ENCODE results near the gene ARL15. TPM values are rescaled to one million over a fixed set of nuclear protein-coding genes. Genes with fewer than 3 reads are reported as not detected.

ARL15 gene
- total and polyA plus RNA-seq, 2 donors (not counting 3 experiments of a cell fraction or from before 2014, with no cell fraction given), result 11.9 to 24.4 TPM

DNA sequence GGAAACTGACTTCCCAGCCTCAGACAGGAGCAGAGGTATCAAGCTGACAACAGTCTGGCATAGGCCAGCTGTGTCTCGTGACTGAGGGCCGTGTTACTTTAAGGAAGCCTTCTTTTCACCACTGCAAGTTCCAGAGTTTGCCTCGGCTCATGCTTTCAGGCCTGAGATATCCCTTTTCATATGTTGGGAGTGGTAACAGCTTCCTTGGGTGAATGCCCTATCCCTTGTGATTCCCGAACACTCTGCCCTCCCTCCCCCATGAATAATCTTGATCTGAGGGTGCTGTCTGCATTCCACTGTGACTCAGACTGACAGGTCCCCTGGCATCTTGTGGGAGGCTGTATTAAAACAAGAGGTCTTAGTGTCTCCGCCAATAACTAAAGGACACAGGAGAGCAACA is 49.7 kb upstream of the ARL15 start:
- no peak overlapping the region for H2AFZ ChIP-seq (ENCODE audit: low read depth, low read length)
- no peak overlapping the region for H3K4me2 ChIP-seq (ENCODE audit: insufficient read depth, low read length)
- dilution Hi-C loops (cut with MboI; ENCODE audit: extremely low pct_ligation_motif_present, low sequenced_read_pairs) (no loop called here), intact Hi-C loops (cut with micrococcal nuclease) (no loop called here)
- H3K27me3 ChIP-seq (ENCODE audit: control insufficient read depth in 2 of 2, insufficient read depth in 2 of 2, low read length in 2 of 2), result peaks cover 4 to 15% of the 10 kb centered on the region in 2 experiments
- POLR2A ChIA-PET, result no interaction called here
- H3K4me1 ChIP-seq (ENCODE audit: control insufficient read depth, extremely low read depth, insufficient read depth, low read length), result no peaks in the 10 kb centered on the region
- DNase-seq (ENCODE audit: low read depth, low spot score) (no peak), FAIRE-seq (no peak)
- H3K9me1 ChIP-seq (replicated peaks; ENCODE audit: control insufficient read depth, extremely low read depth, insufficient read depth, low read length), result no peaks in the 10 kb centered on the region
- CTCF ChIA-PET, result interaction anchor here (1.1 to 1.3 kb wide), 2 partner anchors 28 to 126 kb away, joined by 3 read pairs; no protein-coding TSS in a partner anchor
- TF ChIP-seq JUN (IDR thresholded peaks at IDR 0.05; ENCODE audit: borderline replicate concordance, insufficient read depth, insufficient read length, low read depth), result no peak
- TF ChIP-seq CTCF (IDR thresholded peaks at IDR 0.05; ENCODE audit: extremely low read depth in 1 of 2, insufficient read depth in 1 of 2, low read depth in 1 of 2, low read length in 2 of 2), result no peak
- no peak for TF ChIP-seq EZH2 (IDR thresholded peaks at IDR 0.05; ENCODE audit: borderline replicate concordance, low read depth, low read length, severe bottlenecking)
- TF ChIP-seq POLR2A (IDR thresholded peaks at IDR 0.05; ENCODE audit: low read depth, low read length), result no peak
- TF ChIP-seq POLR2AphosphoS5 (IDR thresholded peaks at IDR 0.05; ENCODE audit: insufficient read depth, low read depth, low read length), result no peak
- no peak for TF ChIP-seq MYC (IDR thresholded peaks at IDR 0.05; ENCODE audit: low read depth, low read length)
- TF ChIP-seq, protein P1, sequence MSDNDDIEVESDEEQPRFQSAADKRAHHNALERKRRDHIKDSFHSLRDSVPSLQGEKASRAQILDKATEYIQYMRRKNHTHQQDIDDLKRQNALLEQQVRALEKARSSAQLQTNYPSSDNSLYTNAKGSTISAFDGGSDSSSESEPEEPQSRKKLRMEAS (IDR thresholded peaks at IDR 0.05; ENCODE audit: insufficient read depth, insufficient read length), result no peak
- no peak for TF ChIP-seq GATA2 (IDR thresholded peaks at IDR 0.05; ENCODE audit: insufficient read depth, insufficient read length, low read depth, low read length)
- no peak for TF ChIP-seq FOS (IDR thresholded peaks at IDR 0.05; ENCODE audit: borderline replicate concordance, insufficient read depth, low read length)
- H3K9ac ChIP-seq (replicated peaks; ENCODE audit: extremely low read depth, insufficient read depth, low read length), result no peak overlapping the region
- H3K36me3 ChIP-seq (ENCODE audit: control insufficient read depth in 2 of 2, extremely low read depth in 1 of 2, insufficient read depth in 2 of 2, low read length in 2 of 2), result no peaks in the 10 kb centered on the region
- no peaks in the 10 kb centered on the region for H3K9me3 ChIP-seq (replicated peaks; ENCODE audit: control insufficient read depth, insufficient read depth, low read length)
- no peaks in the 10 kb centered on the region for H3K79me2 ChIP-seq (ENCODE audit: control insufficient read depth, insufficient read depth, low read length)
- H4K20me1 ChIP-seq (replicated peaks; ENCODE audit: control insufficient read depth, extremely low read depth, insufficient read depth, low read length), result no peaks in the 10 kb centered on the region
- BruUV-seq (replicated peaks), result no TSS peak
- no peak overlapping the region for H3K4me3 ChIP-seq (replicated peaks in 1 of 3; ENCODE audit: insufficient read depth in 1 of 3, low read depth in 1 of 3, low read length in 3 of 3)
- H3K27ac ChIP-seq (ENCODE audit: insufficient read depth, low read depth, low read length), result no peak overlapping the region

Data from endothelial cell of umbilical vein (primary cell).